ENCODE measurements around the gene NFS1.
A peak's percentile ranks its signal among the peaks of the same experiment; 100 is the strongest.

The NFS1 gene

GRCh38 chr20:35674921-35675320 is 24.2 kb downstream of the NFS1 start:
- no peak for DNase-seq (ENCODE audit: low spot score)

- no peak for DNase-seq (ENCODE audit: low spot score)
These were observed 25.3 kb downstream of the NFS1 start for GRCh38 chr20:35673884-35674283.

GRCh38 chr20:35669681-35670080 is 29.5 kb downstream of the NFS1 start:
- no peak for DNase-seq (ENCODE audit: low spot score)

GRCh38 chr20:35669221-35669620 is 29.9 kb downstream of the NFS1 start:
- no peak for DNase-seq (ENCODE audit: low spot score)

- DNase-seq (ENCODE audit: low spot score) = no peak
These were observed 33.2 kb downstream of the NFS1 start for GRCh38 chr20:35665949-35666288.

- peak; percentile 91 for DNase-seq (ENCODE audit: low spot score)
These were observed 34.5 kb downstream of the NFS1 start, which contains the start of the genes CPNE1 and RBM12 for GRCh38 chr20:35664466-35665206. CPNE1 (minus strand) TSS chr20:35664900; CDS start chr20:35632923, 31,977 bp downstream. RBM12 (minus strand) TSS chr20:35664900; CDS start chr20:35655322, 9,578 bp downstream.

GRCh38 chr20:35663516-35664465 is 35.4 kb downstream of the NFS1 start:
- peak; percentile 41 for DNase-seq (ENCODE audit: low spot score)

GRCh38 chr20:35662551-35662950 is 36.6 kb downstream of the NFS1 start:
- DNase-seq (ENCODE audit: low spot score) = no peak

GRCh38 chr20:35661908-35662307 is 37.2 kb downstream of the NFS1 start:
- no peak for DNase-seq (ENCODE audit: low spot score)

GRCh38 chr20:35661053-35661452 is 38.1 kb downstream of the NFS1 start:
- no peak for DNase-seq (ENCODE audit: low spot score)

- DNase-seq (ENCODE audit: low spot score) = no peak
These were observed 38.8 kb downstream of the NFS1 start for GRCh38 chr20:35660122-35660937.

- DNase-seq (ENCODE audit: low spot score) = no peak
These were observed 41.9 kb downstream of the NFS1 start for GRCh38 chr20:35657271-35657670.

- DNase-seq (ENCODE audit: low spot score) = no peak
These were observed 44.7 kb downstream of the NFS1 start for GRCh38 chr20:35654415-35654814.

- no peak for DNase-seq (ENCODE audit: low spot score)
These were observed 45.3 kb downstream of the NFS1 start for GRCh38 chr20:35653893-35654292.

GRCh38 chr20:35653430-35653734 is 45.8 kb downstream of the NFS1 start:
- DNase-seq (ENCODE audit: low spot score) = no peak

- DNase-seq (ENCODE audit: low spot score) = no peak
These were observed 46.3 kb downstream of the NFS1 start for GRCh38 chr20:35652641-35653429.

- DNase-seq (ENCODE audit: low spot score) = no peak
These were observed 47.2 kb downstream of the NFS1 start for GRCh38 chr20:35651958-35652357.

GRCh38 chr20:35650632-35651031 is 48.5 kb downstream of the NFS1 start:
- no peak for DNase-seq (ENCODE audit: low spot score)

GRCh38 chr20:35648836-35649235 is 50.3 kb downstream of the NFS1 start:
- peak; percentile 15 for DNase-seq (ENCODE audit: low spot score)

GRCh38 chr20:35644806-35645205 is 54.3 kb downstream of the NFS1 start:
- no peak for DNase-seq (ENCODE audit: low spot score)

- no peak for DNase-seq (ENCODE audit: low spot score)
These were observed 56.1 kb downstream of the NFS1 start for GRCh38 chr20:35643045-35643444.

All from pons (tissue), 1 donor.